ENCODE results near the gene CLCNKB. TPM values are rescaled to one million over a fixed set of nuclear protein-coding genes. Genes with fewer than 3 reads are reported as not detected.

CLCNKB gene
- total RNA-seq, 1 donor from 2014 or later: 0.64 TPM

GRCh38 chr1:16070640-16071355 lies 27.2 kb downstream of the CLCNKB start:
- Histone ChIP-seq H3K4me3 (ENCODE audit: insufficient read depth, low read depth, low read length) (no peak overlapping the region), H3K4me2 (ENCODE audit: low read length) (no peak overlapping the region), H3K9me3 (ENCODE audit: insufficient read depth, low read depth, low read length) (no peaks in the 10 kb centered on the region), H3K36me3 (ENCODE audit: insufficient read depth, low read length) (no peaks in the 10 kb centered on the region), H3K27me3 (ENCODE audit: insufficient read depth, low read length) (no peaks in the 10 kb centered on the region), H3K4me1 (ENCODE audit: insufficient read depth, low read length) (peaks cover 14% of the 10 kb centered on the region), H2AFZ (ENCODE audit: low read depth, low read length) (no peak overlapping the region), H3K79me2 (ENCODE audit: insufficient read depth, low read length) (no peaks in the 10 kb centered on the region), H4K20me1 (ENCODE audit: insufficient read depth, low read length) (no peaks in the 10 kb centered on the region), H3K27ac (ENCODE audit: low read depth, low read length) (no peak overlapping the region), H3K9ac (ENCODE audit: low read length) (no peak overlapping the region)
- Mint-ChIP-seq H3K9me3 (ENCODE audit: unreplicated experiment) (no peaks in the 10 kb centered on the region), H3K4me3 (ENCODE audit: unreplicated experiment) (no peak overlapping the region), H3K27ac (ENCODE audit: unreplicated experiment) (no peak overlapping the region), H3K27me3 (ENCODE audit: low read depth, unreplicated experiment) (peaks cover 31% of the 10 kb centered on the region), H3K4me1 (ENCODE audit: low read depth, unreplicated experiment) (peaks cover 11% of the 10 kb centered on the region), H3K36me3 (ENCODE audit: low read depth, unreplicated experiment) (no peaks in the 10 kb centered on the region)
- FAIRE-seq (no peak), DNase-seq (ENCODE audit: low read depth) (no peak)
- no peak for TF ChIP-seq EZH2 (IDR thresholded peaks at IDR 0.05; ENCODE audit: insufficient read depth, low read length)
- TF ChIP-seq CTCF (IDR thresholded peaks at IDR 0.05; ENCODE audit: insufficient read depth, low read depth, low read length): no peak

- Mint-ChIP-seq H3K4me1 (ENCODE audit: low read depth, unreplicated experiment) (peaks cover 11% of the 10 kb centered on the region), H3K4me3 (ENCODE audit: unreplicated experiment) (no peak overlapping the region)
Observed at GRCh38 chr1:16071614-16072013, 28.0 kb downstream of the CLCNKB start.

More at GRCh38 chr1:16071614-16072013, 28.0 kb downstream of the CLCNKB start:
- Histone ChIP-seq H3K27me3 (ENCODE audit: insufficient read depth, low read length) (no peaks in the 10 kb centered on the region), H3K27ac (ENCODE audit: low read depth, low read length) (no peak overlapping the region), H3K4me3 (ENCODE audit: insufficient read depth, low read depth, low read length) (no peak overlapping the region), H3K36me3 (ENCODE audit: insufficient read depth, low read length) (no peaks in the 10 kb centered on the region), H3K79me2 (ENCODE audit: insufficient read depth, low read length) (no peaks in the 10 kb centered on the region), H3K9me3 (ENCODE audit: insufficient read depth, low read depth, low read length) (no peaks in the 10 kb centered on the region), H3K4me2 (ENCODE audit: low read length) (no peak overlapping the region), H4K20me1 (ENCODE audit: insufficient read depth, low read length) (no peaks in the 10 kb centered on the region), H3K4me1 (ENCODE audit: insufficient read depth, low read length) (peaks cover 22% of the 10 kb centered on the region), H3K9ac (ENCODE audit: low read length) (no peak overlapping the region), H2AFZ (ENCODE audit: low read depth, low read length) (no peak overlapping the region)
- DNase-seq (ENCODE audit: low read depth): no peak
- Mint-ChIP-seq H3K36me3 (ENCODE audit: low read depth, unreplicated experiment) (no peaks in the 10 kb centered on the region), H3K27ac (ENCODE audit: unreplicated experiment) (no peak overlapping the region), H3K27me3 (ENCODE audit: low read depth, unreplicated experiment) (peaks cover 37% of the 10 kb centered on the region), H3K9me3 (ENCODE audit: unreplicated experiment) (no peaks in the 10 kb centered on the region)
- FAIRE-seq: no peak
- TF ChIP-seq CTCF (IDR thresholded peaks at IDR 0.05; ENCODE audit: insufficient read depth, low read depth, low read length): no peak
- TF ChIP-seq EZH2 (IDR thresholded peaks at IDR 0.05; ENCODE audit: insufficient read depth, low read length): no peak
